ENCODE measurements around the gene RAD9A. TPM values are rescaled to one million over a fixed set of nuclear protein-coding genes. Genes with fewer than 3 reads are reported as not detected.

The RAD9A gene
- polyA plus RNA-seq, 3 donors = 3.7 to 31.7 (median 3.8) TPM

DNA sequence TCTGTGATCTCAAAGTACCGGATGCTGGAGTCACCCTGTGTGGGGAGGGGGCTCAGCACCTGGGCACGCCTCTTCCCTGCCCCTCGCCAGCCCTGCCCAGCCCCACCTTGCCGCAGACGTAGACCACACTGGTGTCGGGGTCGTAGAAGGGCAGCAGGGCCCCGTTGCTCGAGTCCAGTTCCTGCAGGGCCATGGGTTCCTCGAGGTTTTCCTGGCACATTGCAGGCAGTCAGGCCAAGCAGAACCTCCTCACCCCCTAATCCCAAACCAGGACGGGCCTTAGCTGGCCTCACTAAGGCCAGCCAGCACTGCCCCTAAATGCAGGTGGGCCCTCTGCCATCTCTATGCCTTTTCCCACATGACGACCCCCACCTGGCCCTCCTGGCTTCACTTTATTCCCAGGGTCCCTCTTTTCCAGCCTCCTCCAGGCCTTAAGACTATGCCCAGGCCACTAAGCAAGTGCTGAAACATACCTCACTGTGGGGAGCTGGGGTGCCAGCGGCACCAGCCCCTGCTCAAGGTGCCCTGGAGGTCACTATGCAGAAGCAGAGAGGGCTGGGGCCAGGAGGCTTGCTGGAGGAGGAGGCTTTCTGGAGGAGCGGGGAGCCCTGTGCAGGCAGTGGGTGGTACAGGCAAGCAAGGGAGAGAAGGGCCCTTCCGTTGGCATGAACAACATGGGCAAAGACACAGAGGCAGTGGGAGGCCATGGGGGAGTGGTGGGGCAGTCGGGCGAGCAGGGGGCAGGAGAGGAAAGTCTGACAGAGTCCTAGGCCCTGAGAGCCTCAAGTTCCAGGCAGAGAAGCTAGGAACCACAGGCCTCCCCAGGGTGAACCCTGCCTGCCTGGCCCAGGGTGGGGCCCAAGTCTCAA is 48.7 kb downstream of the RAD9A start:
- Mint-ChIP-seq H3K27ac (peak overlapping the region in 3 of 7 donors; percentile 43 to 69 (median 50)), H3K4me3 (no peak overlapping the region), H3K27me3 (ENCODE audit: low read depth in 3 of 3) (peaks cover 0 to 3% (median 1%) of the 10 kb centered on the region in 3 donors), H3K9me3 (no peaks in the 10 kb centered on the region), H3K36me3 (peaks cover 33 to 44% of the 10 kb centered on the region in 2 donors), H3K4me1 (peaks cover 57% of the 10 kb centered on the region)
- no peaks in the 10 kb centered on the region for H3K9me3 ChIP-seq (replicated peaks in 1 of 2; ENCODE audit: control insufficient read depth in 1 of 2, insufficient read depth in 1 of 2, low read length in 2 of 2)
- H3K27me3 ChIP-seq (ENCODE audit: control insufficient read depth in 2 of 2, insufficient read depth in 2 of 2, low read length in 2 of 2) = no peaks in the 10 kb centered on the region
- H3K27ac ChIP-seq (ENCODE audit: low read depth in 1 of 2, low read length in 2 of 2) = peak overlapping the region in 1 of 2 donors; percentile 8
- H2AFZ ChIP-seq (ENCODE audit: insufficient read depth, low read depth, low read length, poor library complexity, severe bottlenecking) = no peak overlapping the region
- intact Hi-C loops (cut with micrococcal nuclease) = no loop called here
- H3K4me1 ChIP-seq (ENCODE audit: control insufficient read depth in 1 of 2, insufficient read depth in 2 of 2, low read length in 2 of 2) = peaks cover 35 to 69% of the 10 kb centered on the region in 2 donors
- H3K4me2 ChIP-seq (replicated peaks; ENCODE audit: extremely low read depth, low read length, poor library complexity, severe bottlenecking) = no peak overlapping the region
- H3K4me3 ChIP-seq (replicated peaks in 1 of 3; ENCODE audit: low read depth in 2 of 3, low read length in 3 of 3) = no peak overlapping the region
- H3K9ac ChIP-seq (ENCODE audit: insufficient read depth, low read length, poor library complexity, severe bottlenecking) = no peak overlapping the region
- DNase-seq = no peak
- peaks cover 10 to 51% of the 10 kb centered on the region in 2 donors for H3K36me3 ChIP-seq (replicated peaks in 1 of 2; ENCODE audit: control insufficient read depth in 1 of 2, insufficient read depth in 2 of 2, low read length in 2 of 2)
- no peak for TF ChIP-seq CTCF (IDR thresholded peaks at IDR 0.05)
- 64% methylated on average over 17 of the region's 17 CpGs for WGBS (ENCODE audit: insufficient coverage)
- H4K20me1 ChIP-seq (ENCODE audit: insufficient read depth, low read length) = peaks cover 67% of the 10 kb centered on the region
- no peaks in the 10 kb centered on the region for H3K79me2 ChIP-seq (ENCODE audit: insufficient read depth, low read length)

GRCh38 chr11:67441098-67441563 is 49.3 kb downstream of the RAD9A start:
- Histone ChIP-seq H2AFZ (ENCODE audit: insufficient read depth, low read depth, low read length, poor library complexity, severe bottlenecking) (no peak overlapping the region), H4K20me1 (ENCODE audit: insufficient read depth, low read length) (peaks cover 61% of the 10 kb centered on the region), H3K36me3 (replicated peaks in 1 of 2; ENCODE audit: control insufficient read depth in 1 of 2, insufficient read depth in 2 of 2, low read length in 2 of 2) (peaks cover 10 to 45% of the 10 kb centered on the region in 2 donors), H3K9me3 (replicated peaks in 1 of 2; ENCODE audit: control insufficient read depth in 1 of 2, insufficient read depth in 1 of 2, low read length in 2 of 2) (no peaks in the 10 kb centered on the region), H3K9ac (ENCODE audit: insufficient read depth, low read length, poor library complexity, severe bottlenecking) (no peak overlapping the region), H3K4me1 (ENCODE audit: control insufficient read depth in 1 of 2, insufficient read depth in 2 of 2, low read length in 2 of 2) (peaks cover 35 to 69% of the 10 kb centered on the region in 2 donors), H3K4me2 (replicated peaks; ENCODE audit: extremely low read depth, low read length, poor library complexity, severe bottlenecking) (peak overlapping the region; percentile 13), H3K79me2 (ENCODE audit: insufficient read depth, low read length) (no peaks in the 10 kb centered on the region), H3K27ac (ENCODE audit: low read depth in 1 of 2, low read length in 2 of 2) (peak overlapping the region in 1 of 2 donors; percentile 8), H3K4me3 (replicated peaks in 1 of 3; ENCODE audit: low read depth in 2 of 3, low read length in 3 of 3) (no peak overlapping the region), H3K27me3 (ENCODE audit: control insufficient read depth in 2 of 2, insufficient read depth in 2 of 2, low read length in 2 of 2) (no peaks in the 10 kb centered on the region)
- DNase-seq = no peak
- Mint-ChIP-seq H3K4me1 (peaks cover 58% of the 10 kb centered on the region), H3K9me3 (no peaks in the 10 kb centered on the region), H3K36me3 (peaks cover 32 to 43% of the 10 kb centered on the region in 2 donors), H3K27ac (peak overlapping the region in 5 of 7 donors; percentile 11 to 77 (median 42)), H3K4me3 (no peak overlapping the region), H3K27me3 (ENCODE audit: low read depth in 3 of 3) (peaks cover 1 to 3% (median 3%) of the 10 kb centered on the region in 3 donors)
- intact Hi-C loops (cut with micrococcal nuclease) = no loop called here
- no peak for TF ChIP-seq CTCF (IDR thresholded peaks at IDR 0.05)
- 85% methylated on average over 19 of the region's 21 CpGs for WGBS (ENCODE audit: insufficient coverage)

Measured in CD14-positive monocyte (primary cell).